DMS153 (cell line): ENCODE data around the gene PPP6R2.
A peak's percentile ranks its signal among the peaks of the same experiment; 100 is the strongest.

ENCODE experiments used
- DNase-seq: peaks from one replicate; lab custom pipeline; 2025; lab: John Stamatoyannopoulos, UW

PPP6R2 gene

DNA sequence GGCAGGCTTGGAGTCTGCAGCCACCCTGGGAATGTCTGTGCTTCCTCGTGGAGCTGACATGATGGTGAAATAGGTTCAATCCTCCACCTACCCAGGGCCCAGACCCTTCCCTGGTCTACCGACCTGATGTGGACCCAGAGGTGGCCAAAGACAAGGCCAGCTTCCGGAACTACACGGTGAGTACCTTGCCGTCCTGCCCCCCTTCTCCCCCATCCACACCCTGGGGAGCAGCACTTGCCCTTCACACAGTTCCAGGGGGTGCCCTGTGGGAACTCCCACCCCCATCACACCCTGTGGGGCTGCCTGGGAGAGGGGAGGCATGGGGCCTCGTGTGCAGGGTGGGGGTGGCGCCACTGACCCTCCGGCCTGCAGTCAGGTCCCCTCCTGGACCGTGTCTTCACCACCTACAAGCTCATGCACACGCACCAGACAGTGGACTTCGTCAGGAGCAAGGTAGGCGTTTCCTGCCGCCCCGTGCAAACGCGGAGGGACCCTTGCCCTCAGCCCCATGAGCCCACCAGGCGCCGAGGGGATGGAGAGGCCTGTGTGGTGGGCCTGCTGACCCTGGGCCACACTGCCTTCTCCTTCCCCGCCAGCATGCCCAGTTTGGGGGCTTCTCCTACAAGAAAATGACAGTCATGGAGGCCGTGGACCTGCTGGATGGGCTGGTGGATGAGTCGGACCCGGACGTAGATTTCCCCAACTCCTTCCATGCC, 144.3 kb downstream of the PPP6R2 start:
- no peak for DNase-seq

DNA sequence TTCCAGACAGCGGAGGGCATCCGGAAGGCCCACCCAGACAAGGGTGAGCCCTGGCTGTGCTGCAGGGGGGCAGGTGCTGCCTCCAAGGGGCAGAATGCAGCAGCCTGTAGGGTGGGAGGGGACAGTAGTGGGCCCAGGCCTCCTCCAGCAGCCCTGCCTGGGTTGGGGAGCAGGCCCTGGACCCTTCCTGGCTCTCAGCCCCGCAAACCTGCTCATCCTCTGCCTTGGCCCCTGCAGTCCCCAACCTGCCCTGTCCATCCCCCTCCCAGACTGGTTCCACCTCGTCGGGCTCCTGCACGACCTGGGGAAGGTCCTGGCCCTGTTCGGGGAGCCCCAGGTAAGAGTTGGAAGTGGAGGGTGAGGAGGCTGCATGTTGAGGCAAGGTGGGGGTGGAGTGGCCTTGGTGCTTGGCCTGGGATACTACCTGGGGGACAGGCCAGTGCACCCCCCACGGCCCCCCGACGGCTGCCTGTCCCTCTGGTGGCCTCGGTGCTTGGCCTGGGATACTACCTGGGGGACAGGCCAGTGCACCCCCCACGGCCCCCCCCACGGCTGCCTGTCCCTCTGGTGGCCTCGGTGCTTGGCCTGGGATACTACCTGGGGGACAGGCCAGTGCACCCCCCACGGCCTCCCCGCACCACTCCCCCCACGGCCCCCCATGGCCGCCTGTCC, 145.0 kb downstream of the PPP6R2 start:
- DNase-seq: no peak

GRCh38 chr22:50488886-50489285, 145.8 kb downstream of the PPP6R2 start:
- no peak for DNase-seq

DNA sequence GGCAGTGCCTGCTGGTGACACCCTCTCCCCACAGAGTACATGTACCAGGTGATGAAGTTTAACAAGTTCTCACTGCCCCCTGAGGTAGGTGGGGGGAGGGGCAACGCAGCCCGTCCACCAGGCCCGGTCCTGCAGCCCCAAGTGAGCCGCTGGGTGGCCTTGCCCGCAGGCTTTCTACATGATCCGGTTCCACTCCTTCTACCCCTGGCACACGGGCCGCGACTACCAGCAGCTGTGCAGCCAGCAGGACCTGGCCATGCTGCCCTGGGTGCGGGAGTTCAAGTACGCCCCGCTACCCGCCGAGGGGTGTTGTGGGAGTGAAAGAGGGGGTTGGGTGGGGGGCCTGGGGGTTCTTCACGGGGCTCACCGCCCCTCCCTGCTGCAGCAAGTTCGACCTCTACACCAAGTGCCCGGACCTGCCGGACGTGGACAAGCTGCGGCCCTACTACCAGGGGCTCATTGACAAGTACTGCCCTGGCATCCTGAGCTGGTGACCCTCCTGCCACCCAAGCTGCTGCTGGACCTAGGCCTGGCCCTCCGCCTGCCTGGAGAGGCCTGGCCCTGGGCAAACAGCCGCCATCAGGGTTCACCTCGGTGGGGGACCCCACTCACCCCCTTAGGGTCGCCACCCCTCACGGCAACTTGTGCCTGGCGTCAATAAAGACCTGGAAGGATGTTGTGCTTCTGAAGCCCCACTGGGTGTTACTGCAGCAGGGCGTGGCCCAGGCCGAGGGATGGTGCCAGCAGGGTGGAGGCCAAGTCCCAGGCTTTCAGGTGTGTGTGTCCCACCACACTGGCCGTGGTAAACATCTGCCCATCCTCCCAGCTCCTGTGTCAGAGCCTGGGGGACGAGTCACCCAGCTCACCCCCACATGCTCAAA, 146.5 kb downstream of the PPP6R2 start:
- no peak for DNase-seq

DNA sequence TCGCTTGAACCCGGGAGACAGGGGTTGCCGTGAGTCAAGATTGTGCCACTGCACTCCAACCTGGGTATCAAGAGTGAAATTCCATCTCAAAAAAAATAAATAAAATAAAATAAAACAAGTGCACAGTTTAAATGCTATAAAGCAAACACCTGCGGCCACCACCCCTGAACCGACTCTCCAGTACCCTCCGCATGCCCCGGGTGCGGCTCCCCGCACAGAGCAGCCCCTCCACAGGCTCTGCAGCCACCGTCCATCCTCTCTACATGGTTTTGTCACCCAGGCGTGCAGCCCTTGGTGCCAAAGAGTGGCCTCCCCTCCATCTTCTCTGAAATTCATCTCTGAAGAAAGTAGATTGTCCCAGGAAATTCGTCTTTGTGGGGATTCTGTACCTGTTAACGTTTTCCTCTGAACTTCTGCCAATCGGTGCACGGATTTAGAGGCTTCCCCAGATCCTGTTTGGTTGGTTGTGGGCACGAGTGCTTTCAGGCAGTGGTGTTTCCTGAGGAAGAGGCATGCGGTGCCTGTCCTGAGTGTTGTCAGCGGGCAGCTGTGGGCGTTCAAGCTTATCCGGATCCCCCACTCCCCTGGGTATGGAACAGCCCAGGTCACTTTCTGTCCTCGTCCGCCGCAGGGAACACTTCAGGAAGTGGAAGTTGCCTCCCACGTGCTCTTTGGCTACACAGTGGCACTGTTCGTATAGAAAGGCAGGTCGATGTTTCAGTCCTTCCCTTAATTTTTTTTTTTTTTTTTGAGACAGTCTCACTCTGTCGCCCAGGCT, 147.6 kb downstream of the PPP6R2 start:
- DNase-seq: peak; percentile 16
